Posterior vena cava (tissue), 2 donors: Measurements from ENCODE around the gene HSPA1B. TPM values are rescaled to one million over a fixed set of nuclear protein-coding genes. Genes with fewer than 3 reads are reported as not detected.
A peak's percentile ranks its signal among the peaks of the same experiment; 100 is the strongest.
"Not testable (repeated sequence)": the region's sequence is repeated elsewhere in the genome, so short reads cannot be mapped to it uniquely, and the experiment has no call there.

Source experiments
- DNase-seq: peaks from one replicate; pipeline ENCODE4 v3.0.0-alpha.2; 2020; ENCODE audit warnings: low spot score
- intact Hi-C, 2 donors: fragments of 100-400 bp; cut with DNase I; formaldehyde crosslinking; loops; one replicate each; pipeline versions ENCODE4 v1.14.1 to v1.14.2; 2022 to 2023
- long read RNA-seq, 2 donors: library from polyadenylated mRNA; unstranded; transcript quantifications; one replicate each; pipeline ENCODE4 v2.0.0, GENCODE V29; 2020 to 2021
- total RNA-seq, 2 donors: library from RNA; stranded (reverse); fragmentation: NEBNext Ultra II Directional; extraction: Animal tissue kit (Norgen Biotek cat#: 25700); gene quantifications; one replicate each; pipeline ENCODE4 v1.2.1, GENCODE V29; 2021
- donor health status: DM: yes; HTN: yes; CAD: no.
- donor health status: DM: yes; HTN: yes; CAD: no.

HSPA1B gene
- total RNA-seq = 100 to 1,000 TPM in 1 of 2 donors, 10 to 100 TPM in 1; 89.8 to 106 TPM
- long read RNA-seq, donor 1, transcript HSPA1B-201 (1 exons, 2,521 nt) = major isoform, 19 of 19 reads
- long read RNA-seq, donor 1, partial matches to known transcripts = 0 of 19 reads
- long read RNA-seq, donor 1, other reads (novel, unspliced or antisense) = 0 of 19 reads
- long read RNA-seq, donor 2, transcript HSPA1B-201 (1 exons, 2,521 nt) = major isoform, 39 of 40 reads
- long read RNA-seq, donor 2, partial matches to known transcripts = 0 of 40 reads
- long read RNA-seq, donor 2, other reads (novel, unspliced or antisense) = 1 of 40 reads

GRCh38 chr6:31827286-31828079 lies at the start of gene HSPA1B:
Gene HSPA1B (plus strand): TSS chr6:31827738. CDS start chr6:31827951, 213 bp downstream.
- intact Hi-C loops = no loop called here
- DNase-seq = peak; percentile 99

GRCh38 chr6:31778193-31778592 lies 49.3 kb upstream of the HSPA1B start:
- intact Hi-C loops = loop anchor here in 1 of 2 donors (10.0 kb wide), 1 partner anchor 1007 kb away; no protein-coding TSS in a partner anchor
- DNase-seq = no peak

GRCh38 chr6:31778999-31779885 lies 48.3 kb upstream of the HSPA1B start:
- peak; percentile 62 for DNase-seq
- intact Hi-C loops = loop anchor here in 1 of 2 donors (10.0 kb wide), 1 partner anchor 1006 kb away; no protein-coding TSS in a partner anchor

GRCh38 chr6:31779908-31780307 lies 47.6 kb upstream of the HSPA1B start:
- intact Hi-C loops = loop anchor here in 1 of 2 donors (10.0 kb wide), 1 partner anchor 1005 kb away; no protein-coding TSS in a partner anchor
- DNase-seq = no peak

GRCh38 chr6:31780507-31781243 lies 46.9 kb upstream of the HSPA1B start:
- no peak for DNase-seq
- intact Hi-C loops = no loop called here

GRCh38 chr6:31781244-31782125 lies 46.1 kb upstream of the HSPA1B start:
- intact Hi-C loops = no loop called here
- no peak for DNase-seq

GRCh38 chr6:31782126-31782855 lies 45.2 kb upstream of the HSPA1B start:
- DNase-seq = no peak
- intact Hi-C loops = no loop called here

- intact Hi-C loops = no loop called here
- no peak for DNase-seq
Observed at GRCh38 chr6:31784098-31784925, 43.2 kb upstream of the HSPA1B start.

GRCh38 chr6:31785475-31785874 lies 42.1 kb upstream of the HSPA1B start:
- intact Hi-C loops = no loop called here
- DNase-seq = no peak

- intact Hi-C loops = loop anchor here (10.0 kb wide), 2 partner anchors 57 to 67 kb away; partner anchors contain the start of genes CLIC1 (in 1 of the 2), DDAH2 (in 1 of the 2), LY6G6C (in 1 of the 2) and MPIG6B (in 1 of the 2)
- no peak for DNase-seq
Observed at GRCh38 chr6:31791324-31792089, 36.0 kb upstream of the HSPA1B start.

GRCh38 chr6:31792090-31792374 lies 35.5 kb upstream of the HSPA1B start:
- intact Hi-C loops = loop anchor here (10.0 kb wide), 2 partner anchors 57 to 67 kb away; partner anchors contain the start of genes CLIC1 (in 1 of the 2), DDAH2 (in 1 of the 2), LY6G6C (in 1 of the 2) and MPIG6B (in 1 of the 2)

GRCh38 chr6:31792761-31793171 lies 34.8 kb upstream of the HSPA1B start:
- no peak for DNase-seq
- intact Hi-C loops = loop anchor here (10.0 kb wide), 2 partner anchors 58 to 68 kb away; partner anchors contain the start of genes CLIC1 (in 1 of the 2), DDAH2 (in 1 of the 2), LY6G6C (in 1 of the 2) and MPIG6B (in 1 of the 2)

More at GRCh38 chr6:31792090-31792374, 35.5 kb upstream of the HSPA1B start:
- DNase-seq = no peak

- DNase-seq = not testable (repeated sequence)
- intact Hi-C loops = loop anchor here (1.0 to 10.0 kb wide), 3 partner anchors 59 to 76 kb away; partner anchors contain the start of genes CLIC1 (in 1 of the 2), DDAH2 (in 1 of the 2), LY6G6C (in 1 of the 2) and MPIG6B (in 1 of the 2)
Observed at GRCh38 chr6:31793927-31794245, 33.7 kb upstream of the HSPA1B start.

- no peak for DNase-seq
- intact Hi-C loops = loop anchor here (1.0 to 10.0 kb wide), 3 partner anchors 60 to 76 kb away; partner anchors contain the start of genes CLIC1 (in 1 of the 2), DDAH2 (in 1 of the 2), LY6G6C (in 1 of the 2) and MPIG6B (in 1 of the 2)
Observed at GRCh38 chr6:31794294-31794865, 33.2 kb upstream of the HSPA1B start.
